T-helper 1 cell treated with Interleukin-12 subunit alpha and Interleukin-12 subunit beta and Interleukin-4 antibody, amounts not matched to agents 30 ng/mL and 1 ng/mL, for 36 hours (primary cell): ENCODE measurements around the gene FBXL5. TPM values are rescaled to one million over a fixed set of nuclear protein-coding genes. Genes with fewer than 3 reads are reported as not detected.
"Not testable (repeated sequence)": the region's sequence is repeated elsewhere in the genome, so short reads cannot be mapped to it uniquely, and the experiment has no call there.

Source experiments
- intact Hi-C: fragments of 100-400 bp; cut with micrococcal nuclease; formaldehyde crosslinking; loops from one replicate; pipeline ENCODE4 v1.15.1; 2024
- total RNA-seq: library from RNA; stranded (reverse); gene quantifications from 2 replicates; pipeline ENCODE4 v1.2.3, GENCODE V29; 2022

The FBXL5 gene
- total RNA-seq, 1 donor from 2014 or later = 37.5 TPM

- intact Hi-C loops = loop anchor here (2.0 to 5.0 kb wide), 2 partner anchors 50 to 1996 kb away; partner anchors contain the start of gene BST1
Measured at GRCh38 chr4:15652841-15653240, 2.3 kb downstream of the FBXL5 start.

- intact Hi-C loops = loop anchor here (2.0 to 5.0 kb wide), 2 partner anchors 51 to 1995 kb away; partner anchors contain the start of gene BST1
Measured at GRCh38 chr4:15652191-15652590, 3.0 kb downstream of the FBXL5 start.

GRCh38 chr4:15651676-15652075 is 3.5 kb downstream of the FBXL5 start:
- intact Hi-C loops = loop anchor here (2.0 to 5.0 kb wide), 2 partner anchors 51 to 1994 kb away; partner anchors contain the start of gene BST1

GRCh38 chr4:15649914-15650545 is 5.1 kb downstream of the FBXL5 start:
- intact Hi-C loops = loop anchor here (1.0 to 5.0 kb wide), 9 partner anchors 31 to 1993 kb away; partner anchors contain the start of gene FAM200B

- intact Hi-C loops = loop anchor here (2.0 kb wide), 1 partner anchor 724 kb away; no protein-coding TSS in a partner anchor
Measured at GRCh38 chr4:15648600-15648999, 6.6 kb downstream of the FBXL5 start.

- intact Hi-C loops = no loop called here
Measured at GRCh38 chr4:15638418-15638817, 16.7 kb downstream of the FBXL5 start.

- intact Hi-C loops = no loop called here
Measured at GRCh38 chr4:15636818-15637217, 18.3 kb downstream of the FBXL5 start.

GRCh38 chr4:15617407-15617806 is 37.8 kb downstream of the FBXL5 start:
- intact Hi-C loops = not testable (repeated sequence)

- intact Hi-C loops = not testable (repeated sequence)
Measured at GRCh38 chr4:15614891-15615290, 40.3 kb downstream of the FBXL5 start.

- intact Hi-C loops = no loop called here
Measured at GRCh38 chr4:15612136-15612535, 43.0 kb downstream of the FBXL5 start.

GRCh38 chr4:15610855-15611254 is 44.3 kb downstream of the FBXL5 start:
- intact Hi-C loops = no loop called here

GRCh38 chr4:15605537-15605936 is 49.6 kb downstream of the FBXL5 start:
- intact Hi-C loops = no loop called here

GRCh38 chr4:15601862-15602261 is 53.3 kb downstream of the FBXL5 start:
- intact Hi-C loops = no loop called here

GRCh38 chr4:15600176-15600575 is 55.0 kb downstream of the FBXL5 start:
- intact Hi-C loops = no loop called here

- intact Hi-C loops = no loop called here
Measured at GRCh38 chr4:15598644-15599043, 56.5 kb downstream of the FBXL5 start.

GRCh38 chr4:15592799-15593198 is 62.4 kb downstream of the FBXL5 start:
- intact Hi-C loops = no loop called here

GRCh38 chr4:15587649-15588048 is 67.5 kb downstream of the FBXL5 start:
- intact Hi-C loops = no loop called here

GRCh38 chr4:15586066-15586465 is 69.1 kb downstream of the FBXL5 start:
- intact Hi-C loops = no loop called here

- intact Hi-C loops = no loop called here
Measured at GRCh38 chr4:15585331-15585730, 69.8 kb downstream of the FBXL5 start.

- intact Hi-C loops = no loop called here
Measured at GRCh38 chr4:15584785-15585184, 70.4 kb downstream of the FBXL5 start.

- intact Hi-C loops = no loop called here
Measured at GRCh38 chr4:15577508-15577907, 77.6 kb downstream of the FBXL5 start.

GRCh38 chr4:15575966-15576365 is 79.2 kb downstream of the FBXL5 start:
- intact Hi-C loops = no loop called here

- intact Hi-C loops = no loop called here
Measured at GRCh38 chr4:15569746-15570145, 85.4 kb downstream of the FBXL5 start.
